Cardiac muscle cell (in vitro differentiated cells and primary cell): ENCODE data around the gene ARHGAP6. TPM values are rescaled to one million over a fixed set of nuclear protein-coding genes. Genes with fewer than 3 reads are reported as not detected.

ENCODE experiments used
- DNase-seq, 2 donors: peaks; one replicate each; pipeline versions ENCODE4 v3.0.0 to v3.0.0-alpha.2; 2010 to 2017; ENCODE audit warnings: low read depth in 1 of 2, low spot score in 1 of 2
- H3K27ac ChIP-seq: fragments of 200-600 bp; sonication (generic); 2 replicates; pipeline ENCODE4 v1.5.1; 2016
- H3K27me3 ChIP-seq: fragments of 200-600 bp; sonication (generic); 2 replicates; pipeline ENCODE4 v1.6.0; 2016; ENCODE audit warnings: control low read depth
- H3K36me3 ChIP-seq: fragments of 200-600 bp; sonication (generic); 2 replicates; pipeline ENCODE4 v1.5.1; 2016; ENCODE audit warnings: control low read depth
- H3K4me1 ChIP-seq: fragments of 200-600 bp; sonication (generic); 2 replicates; pipeline ENCODE4 v1.8.1; 2017; ENCODE audit warnings: low read depth, mild to moderate bottlenecking, mixed run types
- H3K4me3 ChIP-seq: fragments of 200-600 bp; sonication (generic); 2 replicates; pipeline ENCODE4 v1.5.1; 2016; ENCODE audit warnings: mild to moderate bottlenecking
- H3K9me3 ChIP-seq: fragments of 200-600 bp; sonication (generic); 2 replicates; pipeline ENCODE4 v1.5.1; 2017; ENCODE audit warnings: low read depth, mild to moderate bottlenecking, control low read depth
- CTCF ChIP-seq: IDR thresholded peaks from 2 replicates; pipeline ENCODE4 v1.5.1; 2012; ENCODE audit warnings: low read depth, mild to moderate bottlenecking, low read length
- polyA plus RNA-seq: library from polyadenylated mRNA; unstranded; fragments of >200 nt; fragmentation: Nextera tagmentation; extraction: Ambion mirVana; gene quantifications from 2 replicates; pipeline ENCODE4 v1.2.1, GENCODE V29; 2016
- total RNA-seq: library from RNA; depleted of rRNA; stranded (reverse); fragments of >200 nt; gene quantifications from 2 replicates; pipeline ENCODE4 v1.2.3, GENCODE V29; 2016

Gene ARHGAP6
- total and polyA plus RNA-seq, 2 experiments from 2014 or later: 10.5 to 45.0 TPM

GRCh38 chrX:11143931-11144678 lies 521.6 kb downstream of the ARHGAP6 start:
- no peak overlapping the region for H3K4me3 ChIP-seq
- no peaks in the 10 kb centered on the region for H3K9me3 ChIP-seq
- TF ChIP-seq CTCF: peak; percentile 44
- no peaks in the 10 kb centered on the region for H3K27me3 ChIP-seq
- DNase-seq: peak; percentile 77 to 86
- H3K4me1 ChIP-seq: no peaks in the 10 kb centered on the region
- no peak overlapping the region for H3K27ac ChIP-seq
- H3K36me3 ChIP-seq: no peaks in the 10 kb centered on the region

GRCh38 chrX:11138498-11139390 lies 527.0 kb downstream of the ARHGAP6 start:
- no peak for TF ChIP-seq CTCF
- Histone ChIP-seq H3K36me3 (no peaks in the 10 kb centered on the region), H3K27me3 (no peaks in the 10 kb centered on the region), H3K4me1 (no peaks in the 10 kb centered on the region), H3K9me3 (no peaks in the 10 kb centered on the region), H3K27ac (no peak overlapping the region), H3K4me3 (no peak overlapping the region)
- no peak for DNase-seq

- peak; percentile 49 for TF ChIP-seq CTCF
- no peaks in the 10 kb centered on the region for H3K36me3 ChIP-seq
- DNase-seq: peak; percentile 32 to 67
- no peaks in the 10 kb centered on the region for H3K4me1 ChIP-seq
- H3K9me3 ChIP-seq: no peaks in the 10 kb centered on the region
- H3K27ac ChIP-seq: no peak overlapping the region
- no peaks in the 10 kb centered on the region for H3K27me3 ChIP-seq
- H3K4me3 ChIP-seq: no peak overlapping the region
These were observed 528.1 kb downstream of the ARHGAP6 start for GRCh38 chrX:11137543-11138139.

GRCh38 chrX:11135564-11136185 lies 530.0 kb downstream of the ARHGAP6 start:
- no peaks in the 10 kb centered on the region for H3K9me3 ChIP-seq
- no peak for TF ChIP-seq CTCF
- H3K27ac ChIP-seq: no peak overlapping the region
- H3K27me3 ChIP-seq: no peaks in the 10 kb centered on the region
- no peaks in the 10 kb centered on the region for H3K36me3 ChIP-seq
- no peak overlapping the region for H3K4me3 ChIP-seq
- H3K4me1 ChIP-seq: no peaks in the 10 kb centered on the region
- DNase-seq: peak in 1 of 2 donors; percentile 41

- Histone ChIP-seq H3K9me3 (no peaks in the 10 kb centered on the region), H3K4me1 (no peaks in the 10 kb centered on the region), H3K27ac (no peak overlapping the region), H3K4me3 (no peak overlapping the region), H3K27me3 (no peaks in the 10 kb centered on the region), H3K36me3 (no peaks in the 10 kb centered on the region)
- no peak for DNase-seq
- TF ChIP-seq CTCF: no peak
These were observed 534.6 kb downstream of the ARHGAP6 start for GRCh38 chrX:11131146-11131545.
